ENCODE measurements around the gene GPR146. TPM values are rescaled to one million over a fixed set of nuclear protein-coding genes. Genes with fewer than 3 reads are reported as not detected.

GPR146 gene
- total RNA-seq, 1 donor from 2014 or later: 40.0 TPM

DNA sequence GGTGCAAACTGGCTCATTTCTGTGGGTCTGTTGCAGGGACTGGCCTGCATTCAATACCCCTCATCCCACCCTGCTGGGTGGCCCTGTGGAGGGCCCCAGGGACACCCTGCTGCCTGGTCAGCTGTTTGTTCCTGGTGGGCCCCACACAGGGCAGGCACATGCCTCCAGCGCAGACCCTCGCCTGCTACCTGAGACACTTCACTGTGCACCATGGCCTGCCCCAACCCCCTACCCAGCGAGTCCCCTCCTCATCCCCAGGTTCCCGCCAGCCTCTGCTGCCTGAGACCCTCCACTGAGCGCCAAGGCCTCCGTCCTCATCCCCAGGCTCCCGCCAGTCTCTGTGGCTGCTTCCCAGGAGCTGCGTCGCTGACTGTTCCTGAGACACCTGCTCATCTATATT, 16.8 kb downstream of the GPR146 start:
- H3K4me1 ChIP-seq: peaks cover 22% of the 10 kb centered on the region
- H3K27ac ChIP-seq: peak overlapping the region; percentile 75
- H3K4me3 ChIP-seq: no peak overlapping the region
- ATAC-seq (no peak), DNase-seq (no peak)
- H3K27me3 ChIP-seq: no peaks in the 10 kb centered on the region
- intact Hi-C loops (cut with DNase I): loop anchor here (5.0 kb wide), 1 partner anchor 69 kb away; no protein-coding TSS in a partner anchor
- TF ChIP-seq, protein P1, sequence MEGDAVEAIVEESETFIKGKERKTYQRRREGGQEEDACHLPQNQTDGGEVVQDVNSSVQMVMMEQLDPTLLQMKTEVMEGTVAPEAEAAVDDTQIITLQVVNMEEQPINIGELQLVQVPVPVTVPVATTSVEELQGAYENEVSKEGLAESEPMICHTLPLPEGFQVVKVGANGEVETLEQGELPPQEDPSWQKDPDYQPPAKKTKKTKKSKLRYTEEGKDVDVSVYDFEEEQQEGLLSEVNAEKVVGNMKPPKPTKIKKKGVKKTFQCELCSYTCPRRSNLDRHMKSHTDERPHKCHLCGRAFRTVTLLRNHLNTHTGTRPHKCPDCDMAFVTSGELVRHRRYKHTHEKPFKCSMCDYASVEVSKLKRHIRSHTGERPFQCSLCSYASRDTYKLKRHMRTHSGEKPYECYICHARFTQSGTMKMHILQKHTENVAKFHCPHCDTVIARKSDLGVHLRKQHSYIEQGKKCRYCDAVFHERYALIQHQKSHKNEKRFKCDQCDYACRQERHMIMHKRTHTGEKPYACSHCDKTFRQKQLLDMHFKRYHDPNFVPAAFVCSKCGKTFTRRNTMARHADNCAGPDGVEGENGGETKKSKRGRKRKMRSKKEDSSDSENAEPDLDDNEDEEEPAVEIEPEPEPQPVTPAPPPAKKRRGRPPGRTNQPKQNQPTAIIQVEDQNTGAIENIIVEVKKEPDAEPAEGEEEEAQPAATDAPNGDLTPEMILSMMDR (IDR thresholded peaks at IDR 0.05): no peak
- H3K9me3 ChIP-seq: no peaks in the 10 kb centered on the region
- H3K36me3 ChIP-seq: peaks cover 5% of the 10 kb centered on the region

DNA sequence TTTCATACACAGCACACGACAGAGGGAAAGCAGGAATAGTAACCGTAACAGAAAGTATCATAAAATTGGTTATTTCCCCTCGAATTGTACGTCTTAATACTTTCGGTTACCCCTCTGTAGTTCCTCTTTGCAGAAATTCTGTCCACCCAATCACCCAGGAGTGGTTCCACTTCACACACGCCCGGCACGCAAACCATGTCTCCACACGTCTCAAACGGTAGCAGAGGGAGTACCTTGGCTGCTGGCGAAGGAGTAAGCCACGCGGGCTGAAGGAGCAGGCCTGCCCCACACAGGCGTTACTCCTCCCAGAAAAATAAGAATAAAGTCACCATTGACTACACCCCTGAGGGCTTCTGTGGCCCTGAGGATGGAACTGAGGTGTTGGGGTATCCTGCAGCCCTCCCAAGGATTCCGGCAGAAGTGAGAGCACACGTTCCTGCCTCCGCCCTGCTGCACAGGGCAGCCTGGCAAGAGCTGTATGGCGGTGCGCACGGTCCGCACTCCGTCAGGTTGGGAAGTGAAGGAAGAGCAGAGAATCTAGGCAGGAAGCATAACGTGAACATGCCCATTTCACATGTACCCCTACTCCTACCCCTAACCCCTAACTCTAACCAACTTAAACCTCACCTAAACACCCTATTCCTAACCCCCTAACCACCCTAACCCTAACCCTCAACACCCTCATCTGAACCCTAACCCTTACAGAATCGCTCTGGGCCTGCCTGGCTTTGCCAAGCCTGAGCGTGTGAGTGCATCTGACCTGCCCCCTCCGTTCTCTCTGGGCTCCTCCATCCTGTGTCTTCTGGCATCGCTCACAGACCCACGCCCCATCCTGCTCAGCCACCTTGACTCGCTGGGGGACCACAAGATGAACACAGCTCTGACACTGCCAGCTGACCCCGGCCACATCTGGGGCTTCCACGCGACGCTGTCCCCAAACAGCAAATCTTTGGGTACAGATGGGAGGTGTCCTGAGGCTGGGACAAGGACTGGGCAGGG, 18.2 kb downstream of the GPR146 start:
- no peak for ATAC-seq
- Histone ChIP-seq H3K4me1 (peaks cover 20% of the 10 kb centered on the region), H3K27me3 (no peaks in the 10 kb centered on the region), H3K9me3 (no peaks in the 10 kb centered on the region), H3K4me3 (no peak overlapping the region), H3K27ac (no peak overlapping the region), H3K36me3 (peaks cover 3% of the 10 kb centered on the region)
- TF ChIP-seq, protein P1 (IDR thresholded peaks at IDR 0.05): no peak
- DNase-seq: no peak
- intact Hi-C loops (cut with DNase I): loop anchor here (5.0 kb wide), 1 partner anchor 70 kb away; no protein-coding TSS in a partner anchor

DNA sequence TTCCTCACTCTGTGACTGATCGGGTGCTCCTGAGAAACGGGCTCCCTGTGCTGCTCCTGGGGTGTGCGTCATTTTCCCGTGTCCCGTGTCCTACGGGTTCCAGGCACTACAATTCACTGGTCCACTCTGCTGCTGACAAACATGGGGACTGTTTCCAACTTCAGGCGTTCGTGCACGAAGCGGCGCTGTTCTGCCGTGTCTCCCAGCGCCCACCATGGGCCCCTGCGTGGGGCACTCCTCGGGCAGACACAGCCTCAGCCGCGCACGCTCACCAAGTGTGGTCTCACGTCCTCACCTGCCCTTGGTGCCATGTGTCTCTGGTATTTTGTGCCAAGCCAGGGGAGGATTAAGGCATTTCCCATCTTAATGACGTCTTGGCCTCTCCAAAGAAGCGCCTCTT, 19.0 kb downstream of the GPR146 start:
- H3K36me3 ChIP-seq: no peaks in the 10 kb centered on the region
- TF ChIP-seq, protein P1 (IDR thresholded peaks at IDR 0.05): no peak
- no peaks in the 10 kb centered on the region for H3K27me3 ChIP-seq
- intact Hi-C loops (cut with DNase I): loop anchor here (5.0 kb wide), 1 partner anchor 71 kb away; no protein-coding TSS in a partner anchor
- no peak for ATAC-seq
- no peak overlapping the region for H3K27ac ChIP-seq
- no peak for DNase-seq
- no peaks in the 10 kb centered on the region for H3K9me3 ChIP-seq
- peaks cover 20% of the 10 kb centered on the region for H3K4me1 ChIP-seq
- H3K4me3 ChIP-seq: no peak overlapping the region

DNA sequence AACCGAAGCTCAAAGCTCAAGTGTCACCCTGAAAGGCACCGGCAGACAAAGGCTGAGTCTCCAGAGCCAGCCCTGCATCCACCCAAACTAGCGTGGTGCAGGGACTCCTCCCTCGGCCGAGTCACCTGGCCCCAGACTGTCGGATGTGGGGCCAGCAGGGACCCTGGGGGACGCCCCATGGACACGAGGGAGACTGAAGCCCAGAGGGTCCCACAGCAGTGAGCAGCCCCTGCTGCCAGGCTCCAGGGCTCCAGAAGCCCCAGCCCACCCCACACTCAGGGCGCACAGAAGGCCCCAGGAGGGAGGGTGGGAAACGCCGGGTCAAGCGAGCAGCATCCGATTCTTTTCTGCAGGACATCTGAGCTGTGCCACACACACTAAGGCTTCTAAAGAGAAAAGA, 20.2 kb downstream of the GPR146 start:
- TF ChIP-seq, protein P1 (IDR thresholded peaks at IDR 0.05): no peak
- intact Hi-C loops (cut with DNase I): loop anchor here (5.0 kb wide), 1 partner anchor 72 kb away; no protein-coding TSS in a partner anchor
- peaks cover 20% of the 10 kb centered on the region for H3K4me1 ChIP-seq
- DNase-seq: no peak
- H3K4me3 ChIP-seq: no peak overlapping the region
- no peaks in the 10 kb centered on the region for H3K27me3 ChIP-seq
- no peak overlapping the region for H3K27ac ChIP-seq
- no peaks in the 10 kb centered on the region for H3K36me3 ChIP-seq
- no peaks in the 10 kb centered on the region for H3K9me3 ChIP-seq
- ATAC-seq: no peak

DNA sequence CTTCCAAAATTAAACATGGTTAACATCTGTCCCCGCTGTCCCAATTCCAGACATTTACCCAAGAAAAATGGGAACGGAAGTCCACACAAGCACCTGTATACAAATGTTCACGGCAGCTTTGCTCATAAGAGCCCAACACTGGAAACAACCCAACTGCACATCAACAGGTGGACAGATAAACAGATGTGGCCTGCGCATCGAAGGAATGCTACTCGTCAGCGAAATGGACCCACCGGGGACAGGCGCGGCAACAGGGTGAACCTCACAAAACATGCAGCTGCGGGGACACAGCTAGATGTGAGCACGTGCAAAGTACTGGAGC, 20.9 kb downstream of the GPR146 start:
- no peak overlapping the region for H3K4me3 ChIP-seq
- H3K27ac ChIP-seq: no peak overlapping the region
- no peak for DNase-seq
- peaks cover 17% of the 10 kb centered on the region for H3K4me1 ChIP-seq
- no peak for ATAC-seq
- TF ChIP-seq, protein P1 (IDR thresholded peaks at IDR 0.05): no peak
- intact Hi-C loops (cut with DNase I): no loop called here
- H3K27me3 ChIP-seq: no peaks in the 10 kb centered on the region
- H3K36me3 ChIP-seq: no peaks in the 10 kb centered on the region
- H3K9me3 ChIP-seq: no peaks in the 10 kb centered on the region
